ENCODE results near the gene HSPB7.
"Not testable (repeated sequence)": the region's sequence is repeated elsewhere in the genome, so short reads cannot be mapped to it uniquely, and the experiment has no call there.

Gene HSPB7

GRCh38 chr1:16007671-16008341, 10.0 kb downstream of the HSPB7 start:
- H3K4me1 ChIP-seq (ENCODE audit: low read length), result peaks cover 7% of the 10 kb centered on the region; the same call in 1 of the 2 replicates
- H3K36me3 ChIP-seq (replicated peaks; ENCODE audit: low read depth, low read length), result no peaks in the 10 kb centered on the region
- H3K4me2 ChIP-seq (ENCODE audit: low read length), result no peak overlapping the region
- no peaks in the 10 kb centered on the region for H3K9me3 ChIP-seq (ENCODE audit: insufficient read depth, low read length)
- H3K27me3 ChIP-seq (ENCODE audit: low read depth, low read length), result 0 out of 2 replicates have a peak, but pooled peaks cover 4% of the 10 kb centered on the region
- H3K27ac ChIP-seq (ENCODE audit: low read length), result no peak overlapping the region
- no peak overlapping the region for H2AFZ ChIP-seq (ENCODE audit: low read depth, low read length)
- H4K20me1 ChIP-seq (ENCODE audit: insufficient read depth, low read length), result no peaks in the 10 kb centered on the region
- TF ChIP-seq, protein P1, sequence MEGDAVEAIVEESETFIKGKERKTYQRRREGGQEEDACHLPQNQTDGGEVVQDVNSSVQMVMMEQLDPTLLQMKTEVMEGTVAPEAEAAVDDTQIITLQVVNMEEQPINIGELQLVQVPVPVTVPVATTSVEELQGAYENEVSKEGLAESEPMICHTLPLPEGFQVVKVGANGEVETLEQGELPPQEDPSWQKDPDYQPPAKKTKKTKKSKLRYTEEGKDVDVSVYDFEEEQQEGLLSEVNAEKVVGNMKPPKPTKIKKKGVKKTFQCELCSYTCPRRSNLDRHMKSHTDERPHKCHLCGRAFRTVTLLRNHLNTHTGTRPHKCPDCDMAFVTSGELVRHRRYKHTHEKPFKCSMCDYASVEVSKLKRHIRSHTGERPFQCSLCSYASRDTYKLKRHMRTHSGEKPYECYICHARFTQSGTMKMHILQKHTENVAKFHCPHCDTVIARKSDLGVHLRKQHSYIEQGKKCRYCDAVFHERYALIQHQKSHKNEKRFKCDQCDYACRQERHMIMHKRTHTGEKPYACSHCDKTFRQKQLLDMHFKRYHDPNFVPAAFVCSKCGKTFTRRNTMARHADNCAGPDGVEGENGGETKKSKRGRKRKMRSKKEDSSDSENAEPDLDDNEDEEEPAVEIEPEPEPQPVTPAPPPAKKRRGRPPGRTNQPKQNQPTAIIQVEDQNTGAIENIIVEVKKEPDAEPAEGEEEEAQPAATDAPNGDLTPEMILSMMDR (IDR thresholded peaks at IDR 0.05; ENCODE audit: low read depth, low read length), result no peak
- H3K79me2 ChIP-seq (ENCODE audit: low read length), result no peaks in the 10 kb centered on the region
- H3K4me3 ChIP-seq (ENCODE audit: low read length), result no peak overlapping the region
- H3K9ac ChIP-seq (ENCODE audit: low read length), result no peak overlapping the region

GRCh38 chr1:16006552-16007485, 11.0 kb downstream of the HSPB7 start:
- H3K79me2 ChIP-seq (ENCODE audit: low read length), result no peaks in the 10 kb centered on the region
- H3K4me3 ChIP-seq (ENCODE audit: low read length), result no peak overlapping the region
- no peaks in the 10 kb centered on the region for H3K9me3 ChIP-seq (ENCODE audit: insufficient read depth, low read length)
- no peak overlapping the region for H3K27ac ChIP-seq (ENCODE audit: low read length)
- no peaks in the 10 kb centered on the region for H3K36me3 ChIP-seq (replicated peaks; ENCODE audit: low read depth, low read length)
- no peak overlapping the region for H3K9ac ChIP-seq (ENCODE audit: low read length)
- no peak overlapping the region for H3K4me2 ChIP-seq (ENCODE audit: low read length)
- H4K20me1 ChIP-seq (ENCODE audit: insufficient read depth, low read length), result no peaks in the 10 kb centered on the region
- no peak overlapping the region for H2AFZ ChIP-seq (ENCODE audit: low read depth, low read length)
- peaks cover 7% of the 10 kb centered on the region; the same call in 1 of the 2 replicates for H3K4me1 ChIP-seq (ENCODE audit: low read length)
- 0 out of 2 replicates have a peak, but pooled peaks cover 4% of the 10 kb centered on the region for H3K27me3 ChIP-seq (ENCODE audit: low read depth, low read length)
- TF ChIP-seq, protein P1 (IDR thresholded peaks at IDR 0.05; ENCODE audit: low read depth, low read length), result peak; percentile 41
- TF ChIP-seq EZH2phosphoT487 (IDR thresholded peaks at IDR 0.05; ENCODE audit: low read depth), result no peak

GRCh38 chr1:16006010-16006409, 11.8 kb downstream of the HSPB7 start:
- H3K4me1 ChIP-seq (ENCODE audit: low read length), result peaks cover 7% of the 10 kb centered on the region; the same call in 1 of the 2 replicates
- TF ChIP-seq, protein P1 (IDR thresholded peaks at IDR 0.05; ENCODE audit: low read depth, low read length), result no peak
- no peak for TF ChIP-seq EZH2phosphoT487 (IDR thresholded peaks at IDR 0.05; ENCODE audit: low read depth)
- no peaks in the 10 kb centered on the region for H3K79me2 ChIP-seq (ENCODE audit: low read length)
- H3K4me3 ChIP-seq (ENCODE audit: low read length), result no peak overlapping the region
- H3K4me2 ChIP-seq (ENCODE audit: low read length), result no peak overlapping the region
- no peaks in the 10 kb centered on the region for H3K9me3 ChIP-seq (ENCODE audit: insufficient read depth, low read length)
- 0 out of 2 replicates have a peak, but pooled peaks cover 4% of the 10 kb centered on the region for H3K27me3 ChIP-seq (ENCODE audit: low read depth, low read length)
- no peak overlapping the region for H3K9ac ChIP-seq (ENCODE audit: low read length)
- H2AFZ ChIP-seq (ENCODE audit: low read depth, low read length), result no peak overlapping the region
- H4K20me1 ChIP-seq (ENCODE audit: insufficient read depth, low read length), result no peaks in the 10 kb centered on the region
- no peak overlapping the region for H3K27ac ChIP-seq (ENCODE audit: low read length)
- no peaks in the 10 kb centered on the region for H3K36me3 ChIP-seq (replicated peaks; ENCODE audit: low read depth, low read length)

DNA sequence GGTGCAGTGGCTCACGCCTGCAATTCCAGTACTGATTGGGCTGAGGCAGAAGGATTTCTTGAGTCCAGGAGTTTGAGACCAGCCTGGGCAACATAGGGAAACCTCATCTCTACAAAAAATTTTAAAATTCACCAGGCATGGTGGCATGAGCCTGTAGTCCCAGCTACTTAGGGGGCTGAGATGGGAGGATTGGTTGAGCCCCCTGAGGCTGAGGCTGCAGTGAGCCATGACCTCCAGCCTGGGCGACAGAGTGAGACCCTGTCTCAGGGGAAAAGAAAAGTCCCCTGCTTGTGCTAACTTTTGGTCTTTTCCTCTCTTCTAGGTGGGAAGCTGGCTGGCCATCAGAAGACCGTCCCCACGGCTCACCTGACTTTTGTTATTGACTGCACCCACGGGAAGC, 12.2 kb downstream of the HSPB7 start:
- H3K36me3 ChIP-seq (replicated peaks; ENCODE audit: low read depth, low read length), result no peaks in the 10 kb centered on the region
- no peak overlapping the region for H3K9ac ChIP-seq (ENCODE audit: low read length)
- H3K27me3 ChIP-seq (ENCODE audit: low read depth, low read length), result 0 out of 2 replicates have a peak, but pooled peaks cover 4% of the 10 kb centered on the region
- H3K4me1 ChIP-seq (ENCODE audit: low read length), result peaks cover 7% of the 10 kb centered on the region; the same call in 1 of the 2 replicates
- no peak overlapping the region for H3K27ac ChIP-seq (ENCODE audit: low read length)
- no peak overlapping the region for H2AFZ ChIP-seq (ENCODE audit: low read depth, low read length)
- no peaks in the 10 kb centered on the region for H3K79me2 ChIP-seq (ENCODE audit: low read length)
- H4K20me1 ChIP-seq (ENCODE audit: insufficient read depth, low read length), result no peaks in the 10 kb centered on the region
- no peak for TF ChIP-seq EZH2phosphoT487 (IDR thresholded peaks at IDR 0.05; ENCODE audit: low read depth)
- TF ChIP-seq, protein P1 (IDR thresholded peaks at IDR 0.05; ENCODE audit: low read depth, low read length), result no peak
- H3K4me2 ChIP-seq (ENCODE audit: low read length), result no peak overlapping the region
- no peak overlapping the region for H3K4me3 ChIP-seq (ENCODE audit: low read length)
- no peaks in the 10 kb centered on the region for H3K9me3 ChIP-seq (ENCODE audit: insufficient read depth, low read length)

GRCh38 chr1:16001274-16001673, 16.6 kb downstream of the HSPB7 start:
- not testable (repeated sequence) for H3K79me2 ChIP-seq (ENCODE audit: low read length)

More at GRCh38 chr1:16001274-16001673, 16.6 kb downstream of the HSPB7 start:
- H3K27ac ChIP-seq (ENCODE audit: low read length); H4K20me1 ChIP-seq (ENCODE audit: insufficient read depth, low read length); H3K4me2 ChIP-seq (ENCODE audit: low read length); H3K36me3 ChIP-seq (replicated peaks; ENCODE audit: low read depth, low read length); H3K9me3 ChIP-seq (ENCODE audit: insufficient read depth, low read length); H3K9ac ChIP-seq (ENCODE audit: low read length); H3K4me1 ChIP-seq (ENCODE audit: low read length); H2AFZ ChIP-seq (ENCODE audit: low read depth, low read length); H3K4me3 ChIP-seq (ENCODE audit: low read length): not testable (repeated sequence)
- H3K27me3 ChIP-seq (ENCODE audit: low read depth, low read length), result 0 out of 2 replicates have a peak, but pooled peaks cover 10% of the 10 kb centered on the region

Measured in OCI-LY3 (cell line).